HG03558 (cell line): Measurements from ENCODE around the gene SCMH1.

Experiments
- ATAC-seq: cut with Tn5 transposase; IDR thresholded peaks from one replicate; pipeline ENCODE4 v1.9.1; 2021; ENCODE audit warnings: moderate number of reproducible peaks; ENCODE audit not compliant: unreplicated experiment; ENCODE audit errors: extremely low read depth

Gene SCMH1

GRCh38 chr1:41108696-41109275 is 133.3 kb downstream of the SCMH1 start:
- ATAC-seq = no peak

DNA sequence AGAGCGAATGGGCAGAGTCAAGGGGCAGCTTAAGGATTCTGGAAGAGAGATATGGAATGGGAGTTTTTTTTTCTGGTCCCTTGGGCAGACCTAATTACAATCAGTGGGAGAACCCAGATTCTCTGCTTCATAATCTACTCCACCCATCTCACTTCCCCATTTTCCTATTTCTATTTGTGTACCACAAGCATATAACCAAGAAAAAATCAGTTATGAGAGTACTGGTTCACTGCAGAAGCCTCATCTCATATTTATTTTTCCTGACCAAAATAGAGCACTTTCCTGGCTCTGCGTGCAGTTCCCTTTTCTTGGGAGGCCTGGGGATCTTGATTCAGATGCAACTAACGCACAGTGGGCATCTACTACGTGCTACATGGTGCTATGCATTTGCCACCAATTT is 138.3 kb downstream of the SCMH1 start:
- no peak for ATAC-seq

- ATAC-seq = no peak
These were observed 139.5 kb downstream of the SCMH1 start for GRCh38 chr1:41102653-41103052.

DNA sequence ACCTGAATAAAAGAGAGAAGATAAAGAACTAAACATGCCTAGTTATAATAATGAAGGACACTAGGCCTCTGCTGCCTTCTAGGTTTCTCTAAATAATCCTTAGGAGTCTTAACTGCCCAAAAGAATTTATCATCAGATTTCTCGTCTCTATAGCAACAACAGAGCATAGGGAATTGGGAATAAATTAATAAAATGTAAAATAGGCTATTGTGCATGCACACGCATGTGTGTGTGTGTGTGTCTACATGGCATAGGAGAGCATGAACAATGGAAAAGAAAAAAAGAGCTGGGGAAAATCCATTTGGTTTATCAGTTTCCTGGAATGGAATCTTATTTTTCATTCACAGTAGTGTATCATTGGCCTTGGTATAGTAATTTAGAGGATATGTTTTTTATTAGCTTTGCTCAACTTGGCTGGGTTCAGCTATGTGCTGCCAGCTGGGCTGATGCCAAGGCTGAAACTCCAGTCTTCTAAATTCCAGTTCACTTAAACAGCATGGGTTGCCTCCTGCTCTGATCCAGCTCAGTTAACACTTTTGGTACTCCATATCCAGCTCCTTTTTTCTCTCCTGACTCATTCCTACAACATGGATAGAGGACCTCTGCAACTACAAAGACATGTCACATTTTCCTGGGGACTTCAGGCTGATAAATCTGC is 140.0 kb downstream of the SCMH1 start:
- no peak for ATAC-seq

GRCh38 chr1:41101076-41101475 is 141.0 kb downstream of the SCMH1 start:
- ATAC-seq = no peak

- no peak for ATAC-seq
These were observed 141.9 kb downstream of the SCMH1 start for GRCh38 chr1:41100170-41100569.

GRCh38 chr1:41098730-41099460 is 143.2 kb downstream of the SCMH1 start:
- no peak for ATAC-seq

- no peak for ATAC-seq
These were observed 145.0 kb downstream of the SCMH1 start for GRCh38 chr1:41097105-41097504.

DNA sequence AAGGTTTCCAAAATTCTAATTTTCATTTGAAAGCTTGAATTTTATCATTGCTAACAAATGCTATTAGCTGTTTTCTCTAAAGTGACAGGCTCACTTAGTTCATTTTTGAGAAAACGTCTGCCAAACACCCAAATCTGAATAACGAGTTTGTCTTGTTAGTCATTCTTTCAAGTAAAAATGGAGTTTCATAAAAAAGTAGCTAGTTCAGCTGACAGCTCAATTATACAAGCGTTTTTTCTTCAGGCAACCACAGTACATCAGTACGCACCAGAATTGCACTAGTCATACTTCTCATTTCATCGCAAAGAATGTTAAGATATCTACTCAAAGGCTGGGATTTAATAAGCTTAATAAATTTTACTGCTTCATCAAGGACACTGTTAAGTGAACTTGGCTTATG is 148.3 kb downstream of the SCMH1 start:
- no peak for ATAC-seq

- no peak for ATAC-seq
These were observed 155.2 kb downstream of the SCMH1 start for GRCh38 chr1:41086921-41087320.

GRCh38 chr1:41078616-41079015 is 163.5 kb downstream of the SCMH1 start:
- ATAC-seq = no peak

DNA sequence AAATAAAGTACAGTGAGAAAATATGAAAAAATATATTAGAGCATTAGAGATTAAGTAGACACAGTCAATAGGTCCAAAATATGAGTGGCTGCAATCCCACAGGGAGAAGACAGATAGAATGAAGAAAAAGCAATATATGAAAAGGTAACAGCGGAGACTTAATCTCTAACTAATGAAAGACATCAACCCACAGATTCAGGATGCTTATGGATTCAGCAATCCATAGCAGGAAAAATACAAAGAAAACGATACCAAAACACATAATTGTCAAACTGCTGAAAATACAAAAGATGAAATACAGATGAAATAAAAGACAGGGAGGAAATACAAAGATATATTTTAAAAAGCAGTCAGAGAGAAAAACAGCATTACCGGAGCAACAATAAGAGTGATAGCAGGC is 163.9 kb downstream of the SCMH1 start:
- no peak for ATAC-seq

GRCh38 chr1:41073971-41074370 is 168.1 kb downstream of the SCMH1 start:
- ATAC-seq = no peak

- ATAC-seq = no peak
These were observed 170.1 kb downstream of the SCMH1 start for GRCh38 chr1:41072051-41072450.

DNA sequence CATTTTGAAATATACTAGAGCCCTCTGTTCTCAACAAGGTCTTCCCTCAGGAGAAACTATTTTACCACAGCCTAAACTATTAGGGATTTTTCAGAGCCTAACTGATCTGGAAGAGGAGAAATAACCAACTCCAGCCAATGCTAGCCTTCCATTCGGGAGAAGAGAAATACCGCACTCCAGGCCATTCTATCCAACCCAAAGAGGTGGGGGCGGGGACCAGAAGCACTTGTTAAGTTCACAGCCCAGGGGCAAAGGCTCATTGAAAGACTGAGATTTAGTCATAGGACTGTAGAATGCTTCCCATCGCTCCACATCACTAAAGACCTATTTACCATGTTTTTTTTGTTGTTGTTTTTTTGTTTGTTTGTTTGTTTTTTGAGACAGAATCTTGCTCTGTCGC is 185.2 kb downstream of the SCMH1 start:
- ATAC-seq = no peak

DNA sequence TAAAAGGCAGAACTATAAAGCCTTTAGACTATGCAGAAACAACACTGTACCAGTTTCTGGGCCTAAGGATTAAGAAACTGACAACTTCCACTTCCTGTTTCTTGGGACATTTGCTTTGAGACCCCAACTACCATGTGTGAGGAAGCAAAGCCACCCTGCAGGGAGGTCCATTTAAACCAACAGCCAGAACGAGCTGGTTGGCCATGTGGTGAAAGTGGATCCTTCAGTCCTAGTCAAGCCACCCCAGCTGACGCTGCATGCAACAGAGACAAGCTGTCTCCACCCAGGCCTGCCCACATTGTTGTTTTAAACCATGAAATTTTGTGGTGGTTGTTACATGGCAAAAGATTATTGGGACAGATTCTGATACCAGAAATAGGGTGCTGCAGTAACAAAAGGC is 188.8 kb downstream of the SCMH1 start:
- no peak for ATAC-seq

GRCh38 chr1:41051022-41051421 is 191.1 kb downstream of the SCMH1 start:
- ATAC-seq = no peak

GRCh38 chr1:41048540-41048939 is 193.6 kb downstream of the SCMH1 start:
- ATAC-seq = no peak

DNA sequence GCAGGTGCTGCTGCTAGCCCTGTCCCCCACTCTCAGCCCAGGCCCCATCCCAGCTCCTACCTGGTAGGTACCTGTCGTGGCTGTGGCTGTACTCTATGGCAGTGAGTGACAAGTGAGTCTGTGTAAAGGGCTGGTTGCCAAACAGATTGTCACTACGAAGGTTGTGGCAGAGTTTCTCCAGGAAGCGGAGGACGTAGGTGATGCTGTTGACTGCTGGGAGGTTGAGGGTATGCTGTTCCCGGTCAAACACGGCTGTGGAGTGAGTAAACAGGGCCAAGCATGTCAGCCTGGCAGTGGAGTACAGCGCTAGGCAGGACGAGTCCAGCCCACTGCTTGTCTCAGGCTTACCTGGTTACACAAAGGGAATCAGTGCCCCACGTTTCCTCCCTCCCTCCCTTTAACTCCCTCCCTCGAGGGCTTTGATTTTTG is 195.7 kb downstream of the SCMH1 start:
- ATAC-seq = no peak

DNA sequence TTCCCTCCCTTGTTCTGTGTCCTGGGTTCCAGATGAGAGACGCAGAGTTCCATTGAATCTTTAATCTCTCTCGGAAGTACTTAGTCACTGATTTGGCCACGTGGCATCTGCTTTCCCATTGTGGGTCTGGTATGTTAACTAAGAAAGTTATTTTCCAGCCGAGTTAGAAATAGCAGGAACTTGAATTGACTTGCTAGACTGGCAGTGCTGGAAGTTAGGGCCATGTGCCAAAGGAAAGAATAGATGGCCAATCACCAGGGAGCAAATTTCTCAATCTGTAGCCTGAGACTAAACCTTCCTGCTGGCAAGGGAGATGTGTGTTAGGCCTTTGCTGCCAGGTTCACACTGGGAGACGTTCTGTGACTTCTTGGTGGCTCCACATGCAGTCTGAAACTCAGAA is 196.4 kb downstream of the SCMH1 start:
- no peak for ATAC-seq

GRCh38 chr1:41044187-41044586 is 197.9 kb downstream of the SCMH1 start:
- no peak for ATAC-seq
